Uterus (tissue), 4 donors: ENCODE measurements around the gene FNBP1. TPM values are rescaled to one million over a fixed set of nuclear protein-coding genes. Genes with fewer than 3 reads are reported as not detected.

Experiments used
- DNase-seq, 2 donors: peaks; one replicate each; pipeline ENCODE4 v3.0.0-alpha.2; 2019 to 2020
- H3K27ac ChIP-seq, 2 donors: fragments of 200-600 bp; sonication (generic); 1 replicate in 1 of 2; 2 replicates in 1 of 2; pipeline ENCODE4 v1.5.1; 2016 to 2018
- H3K27me3 ChIP-seq, 2 donors: fragments of 200-600 bp; sonication (generic); one replicate each; pipeline ENCODE4 v1.5.1; 2018 to 2019; ENCODE audit warnings: control low read depth in 1 of 2
- H3K36me3 ChIP-seq, 2 donors: fragments of 200-600 bp; sonication (generic); one replicate each; pipeline ENCODE4 v1.5.1; 2019; ENCODE audit warnings: control low read depth in 1 of 2
- H3K4me1 ChIP-seq, 2 donors: fragments of 200-600 bp; sonication (generic); one replicate each; pipeline ENCODE4 v1.5.1; 2018 to 2019; ENCODE audit warnings: control low read depth in 1 of 2
- H3K4me3 ChIP-seq, 2 donors: fragments of 200-600 bp; sonication (generic); 1 replicate in 1 of 2; 2 replicates in 1 of 2; pipeline ENCODE4 v1.5.1; 2018 to 2019; ENCODE audit warnings: mild to moderate bottlenecking in 1 of 2
- H3K9me3 ChIP-seq, 2 donors: fragments of 200-600 bp; sonication (generic); one replicate each; pipeline ENCODE4 v1.5.1; 2019; ENCODE audit warnings: control low read depth in 1 of 2
- CTCF ChIP-seq, 4 experiments: fragments of 200-600 bp in 2 of 4; fragments of 450-650 bp in 2 of 4; sonication (generic) in 2 of 4; IDR thresholded peaks; one replicate each; pipeline ENCODE4 v1.5.1; 2016 to 2019; ENCODE audit warnings: antibody characterized with exemption in 4 of 4, mild to moderate bottlenecking in 2 of 4, moderate library complexity in 1 of 4
- POLR2A ChIP-seq, 2 donors: fragments of 450-650 bp; IDR thresholded peaks; one replicate each; pipeline ENCODE4 v1.6.1; 2016; ENCODE audit warnings: antibody characterized with exemption in 2 of 2, mild to moderate bottlenecking in 1 of 2, moderate library complexity in 1 of 2
- intact Hi-C: fragments of 100-400 bp; cut with DNase I; formaldehyde crosslinking; loops from one replicate; pipeline ENCODE4 v1.15.1; 2023; ENCODE audit warnings: low total_unique reads
- total RNA-seq, 4 donors: library from RNA; depleted of rRNA in 3 of 4; stranded (reverse); fragments of >200 nt in 3 of 4; gene quantifications; one replicate each; pipeline versions ENCODE4 v1.1.0 to v1.2.4, GENCODE V29; 2014 to 2023
- donor health status: DM: yes; HTN: yes; CAD: no.

Gene FNBP1
- total RNA-seq, 4 donors from 2014 or later: 18.5 to 102 (median 77.2) TPM

- Histone ChIP-seq H3K9me3 (no peaks in the 10 kb centered on the region), H3K36me3 (no peaks in the 10 kb centered on the region), H3K27ac (peak overlapping the region; percentile 74 to 90), H3K4me3 (no peak overlapping the region), H3K27me3 (no peaks in the 10 kb centered on the region), H3K4me1 (peaks cover 9 to 11% of the 10 kb centered on the region in 2 donors)
- TF ChIP-seq POLR2A (IDR thresholded peaks at IDR 0.05) (no peak), CTCF (IDR thresholded peaks at IDR 0.05) (no peak)
- intact Hi-C loops: no loop called here
- DNase-seq: no peak
These were observed 106.8 kb downstream of the FNBP1 start for GRCh38 chr9:129936222-129936621.

GRCh38 chr9:129934780-129935179 lies 108.2 kb downstream of the FNBP1 start:
- Histone ChIP-seq H3K4me1 (peaks cover 9 to 11% of the 10 kb centered on the region in 2 donors), H3K36me3 (no peaks in the 10 kb centered on the region), H3K27ac (peak overlapping the region; percentile 74 to 90), H3K9me3 (no peaks in the 10 kb centered on the region), H3K27me3 (no peaks in the 10 kb centered on the region), H3K4me3 (no peak overlapping the region)
- intact Hi-C loops: no loop called here
- TF ChIP-seq CTCF (IDR thresholded peaks at IDR 0.05) (no peak), POLR2A (IDR thresholded peaks at IDR 0.05) (no peak)
- DNase-seq: no peak

GRCh38 chr9:129934041-129934591 lies 108.9 kb downstream of the FNBP1 start:
- no peak for DNase-seq
- Histone ChIP-seq H3K27ac (peak overlapping the region; percentile 74 to 90), H3K36me3 (no peaks in the 10 kb centered on the region), H3K4me1 (peaks cover 6 to 9% of the 10 kb centered on the region in 2 donors), H3K9me3 (no peaks in the 10 kb centered on the region), H3K27me3 (no peaks in the 10 kb centered on the region), H3K4me3 (no peak overlapping the region)
- TF ChIP-seq POLR2A (IDR thresholded peaks at IDR 0.05) (no peak), CTCF (IDR thresholded peaks at IDR 0.05) (no peak)
- intact Hi-C loops: no loop called here

- TF ChIP-seq POLR2A (IDR thresholded peaks at IDR 0.05) (no peak), CTCF (IDR thresholded peaks at IDR 0.05) (no peak)
- Histone ChIP-seq H3K4me3 (no peak overlapping the region), H3K9me3 (no peaks in the 10 kb centered on the region), H3K4me1 (peaks cover 0 to 6% of the 10 kb centered on the region in 2 donors), H3K27me3 (no peaks in the 10 kb centered on the region), H3K27ac (peak overlapping the region; percentile 74 to 90), H3K36me3 (no peaks in the 10 kb centered on the region)
- no peak for DNase-seq
- intact Hi-C loops: no loop called here
These were observed 109.6 kb downstream of the FNBP1 start for GRCh38 chr9:129933185-129934040.
